AG09319 (cell line): ENCODE measurements around the gene EFCAB13.
"Not testable (repeated sequence)": the region's sequence is repeated elsewhere in the genome, so short reads cannot be mapped to it uniquely, and the experiment has no call there.

Experiments used
- DNase-seq: peaks from one replicate; pipeline ENCODE4 v3.0.0-alpha.2; 2010; ENCODE audit warnings: low read depth; ENCODE audit errors: extremely low read depth
- CTCF ChIP-seq: IDR thresholded peaks from 2 replicates; pipeline ENCODE4 v1.5.1; 2011; ENCODE audit warnings: low read depth, mild to moderate bottlenecking, inconsistent platforms, low read length, moderate library complexity

The EFCAB13 gene

GRCh38 chr17:47470836-47471235, 147.1 kb downstream of the EFCAB13 start:
- no peak for TF ChIP-seq CTCF
- no peak for DNase-seq

GRCh38 chr17:47472073-47472472, 148.3 kb downstream of the EFCAB13 start:
- not testable (repeated sequence) for DNase-seq
